Putamen (tissue), 1 donor: ENCODE data around the gene ELK3.

Experiments used
- DNase-seq: peaks from one replicate; pipeline ENCODE4 v3.0.0-alpha.2; 2016; ENCODE audit warnings: low spot score

The ELK3 gene

DNA sequence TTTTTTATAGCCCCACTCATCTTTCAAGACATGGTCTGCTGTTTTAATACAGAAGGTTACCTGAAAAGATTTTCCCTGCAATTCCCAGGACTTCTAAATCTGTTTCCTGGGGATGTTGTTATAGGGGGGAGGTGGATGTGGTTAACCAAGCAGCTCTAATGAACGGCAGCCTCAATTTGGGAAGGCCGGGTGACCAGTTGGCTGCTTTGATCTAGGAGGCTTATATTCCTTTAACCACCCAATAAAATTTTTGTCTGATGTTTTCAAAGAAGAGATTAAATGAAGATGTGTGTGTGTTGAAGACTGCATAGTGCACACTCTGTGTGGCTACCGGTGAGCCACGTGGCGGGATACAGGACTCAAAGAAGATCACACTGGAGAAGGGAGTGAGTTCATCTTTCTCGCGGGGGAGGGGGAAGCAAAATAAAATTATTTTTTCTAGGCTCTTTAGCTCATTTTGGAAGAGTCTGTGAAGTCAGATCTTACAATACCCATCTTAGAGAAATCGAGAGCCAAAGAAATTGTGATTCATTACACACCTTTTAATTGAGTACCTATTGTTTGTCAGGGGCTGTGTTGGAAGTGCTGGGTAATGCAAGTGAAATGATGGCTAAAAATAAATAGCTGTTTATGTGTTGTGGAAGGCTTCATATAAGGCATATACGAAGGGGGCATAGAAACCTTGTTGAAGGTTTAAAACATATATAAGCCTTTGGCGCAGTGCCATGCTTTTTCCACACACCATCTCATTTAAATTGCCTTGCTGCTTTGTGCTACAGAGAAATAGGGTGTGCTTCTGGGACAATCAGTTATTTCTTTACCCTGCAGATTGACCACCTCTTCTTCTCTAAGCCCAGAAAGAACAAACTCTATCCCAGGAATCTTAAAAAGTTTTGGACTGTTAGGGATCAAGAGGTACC lies 18.5 kb downstream of the ELK3 start:
- no peak for DNase-seq

DNA sequence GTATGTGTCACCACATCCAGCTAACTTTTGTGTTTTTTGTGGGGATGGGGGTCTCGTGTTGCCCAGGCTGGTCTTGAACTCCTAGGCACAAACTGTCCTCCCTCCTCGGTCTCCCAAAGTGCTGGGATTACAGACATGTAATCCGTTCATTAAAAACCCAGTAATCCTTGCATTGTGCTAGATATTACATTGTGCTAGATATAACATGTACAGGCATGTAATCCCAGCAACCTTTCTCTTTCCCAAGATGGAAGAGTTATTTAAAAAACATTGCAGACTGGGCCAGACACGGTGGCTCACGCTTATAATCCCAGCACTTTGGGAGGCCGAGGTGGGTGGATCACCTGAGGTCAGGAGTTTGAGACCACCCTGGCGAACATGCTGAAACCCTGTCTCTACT lies 19.7 kb downstream of the ELK3 start:
- no peak for DNase-seq

DNA sequence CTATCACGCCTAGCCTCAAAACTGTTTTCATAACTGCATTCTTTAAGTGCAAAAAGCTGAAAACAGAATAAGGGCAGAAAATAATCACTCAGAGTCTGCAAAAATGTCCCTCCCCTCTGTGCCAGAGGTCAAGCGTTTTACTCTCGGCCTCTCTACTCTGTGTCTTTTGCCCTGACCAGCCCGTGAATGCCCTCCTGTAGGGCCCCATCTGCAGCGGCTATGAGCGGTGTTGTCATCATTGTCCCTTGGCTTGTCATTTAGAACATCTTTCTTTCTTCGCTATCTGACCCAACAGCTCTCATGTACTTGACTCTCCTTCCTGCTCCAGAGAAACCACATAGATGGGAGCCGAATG lies 21.7 kb downstream of the ELK3 start:
- DNase-seq, result no peak

DNA sequence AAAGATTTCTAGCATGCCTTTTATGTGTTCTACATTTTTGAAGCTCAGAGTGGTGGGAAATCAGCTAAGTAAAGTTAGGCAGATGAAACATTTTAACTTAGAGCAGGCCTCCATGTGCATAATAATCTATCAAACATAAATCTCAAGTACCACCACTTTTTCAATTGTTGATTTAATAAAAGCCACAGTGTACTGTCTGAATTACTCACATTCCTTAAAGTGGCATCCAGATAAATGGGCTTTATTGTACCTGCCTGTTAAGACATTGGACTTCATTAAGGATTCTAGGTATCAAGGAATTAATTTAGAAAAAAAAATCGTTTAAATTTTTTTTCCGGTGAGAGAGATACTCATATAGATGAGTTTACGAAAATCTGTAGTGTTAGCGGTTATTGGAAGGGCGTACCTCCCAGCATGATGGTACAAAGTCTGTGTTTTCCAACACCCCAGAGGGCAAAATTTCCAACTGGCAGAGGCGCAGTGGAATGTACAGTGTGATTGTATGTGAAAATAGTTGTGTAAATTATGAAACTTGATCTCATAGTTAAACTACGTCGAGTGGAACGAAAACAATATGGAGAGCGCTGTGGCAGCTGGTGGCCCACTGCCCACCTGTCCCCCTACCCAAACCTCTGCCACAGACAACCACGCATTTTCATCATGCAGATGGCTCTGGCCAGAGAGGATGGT lies 25.0 kb downstream of the ELK3 start:
- no peak for DNase-seq

DNA sequence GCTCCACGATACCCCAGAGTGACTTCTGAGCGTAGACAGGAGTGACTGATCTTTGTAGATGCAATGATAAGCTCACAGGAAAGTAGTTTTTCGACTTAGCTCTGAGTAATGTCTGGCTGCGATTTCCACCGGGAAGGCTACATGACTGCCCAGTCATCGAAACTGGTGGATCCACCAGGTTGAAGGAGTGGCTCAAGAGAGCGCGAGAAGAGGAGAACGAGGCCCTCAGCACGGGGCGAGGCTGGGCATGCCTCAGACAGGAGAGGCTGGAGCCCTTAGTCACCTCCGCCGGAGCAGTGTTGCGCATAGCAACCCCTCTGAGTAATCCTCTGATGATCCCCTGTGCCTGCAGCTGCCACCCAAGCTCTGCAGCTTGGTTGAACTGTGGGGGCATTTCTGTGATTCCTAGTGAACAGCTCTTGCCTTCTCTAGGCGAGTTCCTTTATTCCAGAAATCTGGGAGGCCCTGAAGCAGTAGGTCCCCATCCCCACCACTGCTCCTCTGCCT lies 25.6 kb downstream of the ELK3 start:
- no peak for DNase-seq

DNA sequence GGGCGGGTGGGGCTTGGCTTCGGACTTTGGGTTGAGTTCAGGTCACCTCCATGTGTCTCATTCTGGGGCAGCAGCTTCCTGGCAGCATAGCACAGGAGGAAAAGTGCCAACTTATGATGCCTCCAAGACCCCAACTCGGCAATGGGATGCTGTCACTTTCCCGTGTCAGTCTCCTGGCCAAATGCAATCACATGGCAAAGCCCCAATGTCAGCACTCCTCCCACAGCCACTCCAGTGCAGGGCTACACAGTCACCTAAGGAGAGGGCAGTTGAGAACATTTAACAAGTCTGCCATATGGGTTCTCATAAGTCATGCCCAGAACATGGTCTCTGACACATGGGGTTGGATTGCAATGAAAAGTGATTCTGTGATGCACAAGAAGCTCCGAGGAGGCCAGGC lies 26.7 kb downstream of the ELK3 start:
- DNase-seq, result no peak

DNA sequence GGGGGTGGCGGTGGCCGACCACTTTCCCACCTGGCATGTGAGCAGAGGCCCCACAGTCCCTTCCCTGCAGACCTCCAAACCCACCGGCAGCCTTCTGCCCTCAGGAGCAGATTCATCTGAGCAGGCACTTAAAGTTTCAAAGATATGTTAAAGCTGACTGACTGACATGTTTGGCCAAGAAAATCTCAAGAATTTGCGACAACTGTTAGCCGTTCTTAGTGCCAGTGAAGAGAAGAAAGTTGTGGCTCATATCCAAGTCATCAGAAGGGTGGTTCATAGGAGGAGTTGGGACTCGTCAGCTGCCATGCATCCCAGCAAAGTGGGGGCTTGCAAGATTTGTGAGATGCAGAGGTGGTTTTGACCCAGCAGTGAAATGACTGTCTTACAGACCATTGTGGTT lies 27.2 kb downstream of the ELK3 start:
- DNase-seq, result no peak

DNA sequence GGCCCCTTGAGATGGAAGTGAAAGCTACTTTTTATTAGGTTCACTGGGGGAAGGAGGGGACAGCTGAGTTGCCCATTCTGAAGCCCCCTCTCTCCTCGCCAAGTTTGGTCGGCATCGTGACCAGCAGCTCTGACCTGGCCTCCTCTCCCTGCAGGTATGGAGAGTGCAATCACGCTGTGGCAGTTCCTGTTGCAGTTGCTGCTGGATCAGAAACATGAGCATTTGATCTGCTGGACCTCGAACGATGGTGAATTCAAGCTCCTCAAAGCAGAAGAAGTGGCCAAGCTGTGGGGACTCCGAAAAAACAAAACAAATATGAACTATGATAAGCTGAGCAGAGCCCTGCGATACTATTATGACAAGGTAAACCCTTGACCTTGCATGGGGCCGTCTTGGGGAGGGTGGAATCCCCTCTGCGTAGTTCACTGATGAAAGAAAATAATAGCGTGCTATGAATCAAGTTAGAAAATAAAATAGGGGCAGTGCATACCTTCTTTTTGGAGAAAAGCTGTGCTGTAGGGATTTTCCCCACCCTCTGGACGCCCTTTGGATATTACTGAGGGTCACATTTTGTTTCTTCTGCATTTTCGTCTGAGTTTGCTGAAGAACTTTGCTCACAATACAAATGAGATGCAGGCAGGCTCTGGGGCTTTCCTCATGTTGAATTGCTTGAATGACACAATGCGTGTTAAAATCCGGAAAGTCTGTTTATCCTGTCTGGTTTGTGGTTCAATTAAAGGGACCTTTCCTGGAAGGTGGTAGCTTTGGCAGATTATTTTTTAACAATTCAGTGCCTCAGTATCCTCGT lies 29.4 kb downstream of the ELK3 start:
- no peak for DNase-seq

DNA sequence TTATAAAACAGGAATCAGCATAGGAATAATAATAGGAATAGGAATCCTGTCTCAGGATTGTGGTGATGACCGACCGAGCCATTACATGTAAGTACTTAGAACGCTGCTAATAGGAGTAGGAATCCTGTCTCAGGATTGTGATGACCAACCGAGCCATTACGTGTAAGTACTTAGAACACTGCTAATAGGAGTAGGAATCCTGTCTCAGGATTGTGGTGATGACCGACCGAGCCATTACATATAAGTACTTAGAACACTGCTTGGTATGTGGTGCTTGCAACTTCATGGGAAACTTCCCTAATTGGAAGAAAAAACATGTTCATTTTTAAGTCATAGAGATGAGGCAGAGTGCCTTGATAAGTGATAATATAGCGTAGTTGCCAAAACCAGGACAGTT lies 30.0 kb downstream of the ELK3 start:
- no peak for DNase-seq

DNA sequence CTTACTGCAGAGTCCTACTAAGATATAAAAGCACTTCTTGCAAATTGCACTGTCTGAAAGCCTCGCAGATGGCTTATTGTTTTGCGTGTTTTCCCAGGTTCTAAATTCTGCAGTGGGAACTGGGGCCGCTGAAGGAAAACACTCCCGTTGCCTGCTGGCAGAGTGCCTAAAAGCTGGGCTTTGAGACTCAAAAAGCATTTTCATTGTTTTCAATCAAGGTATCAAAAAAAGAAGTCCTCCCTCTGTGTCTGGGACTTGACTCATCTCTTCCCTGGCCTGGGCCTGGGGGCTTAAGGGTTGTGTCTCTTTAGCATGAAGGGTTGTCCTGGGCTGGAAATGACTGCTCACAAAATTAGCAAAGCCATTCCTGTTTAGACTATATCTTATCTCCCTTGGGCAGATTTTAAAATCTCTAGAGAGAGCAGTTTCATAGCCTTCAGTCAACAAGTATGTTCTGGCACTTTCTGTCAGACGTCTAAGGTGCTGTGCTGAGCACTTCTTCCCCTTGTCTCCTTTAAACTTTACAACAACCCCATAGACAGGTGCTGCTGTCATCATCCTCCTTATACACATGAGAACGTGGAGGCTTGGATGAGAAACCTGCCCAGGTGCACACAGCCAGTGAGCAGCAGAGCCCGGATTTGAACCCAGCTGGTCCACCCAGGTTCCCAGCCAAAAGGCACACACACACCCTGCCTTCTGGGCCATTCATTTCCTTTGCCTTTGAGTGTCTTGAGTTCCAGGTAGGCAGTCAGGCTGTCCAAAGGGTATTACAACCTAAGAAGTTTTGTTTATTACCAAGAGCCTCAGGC lies 31.1 kb downstream of the ELK3 start:
- DNase-seq, result no peak

DNA sequence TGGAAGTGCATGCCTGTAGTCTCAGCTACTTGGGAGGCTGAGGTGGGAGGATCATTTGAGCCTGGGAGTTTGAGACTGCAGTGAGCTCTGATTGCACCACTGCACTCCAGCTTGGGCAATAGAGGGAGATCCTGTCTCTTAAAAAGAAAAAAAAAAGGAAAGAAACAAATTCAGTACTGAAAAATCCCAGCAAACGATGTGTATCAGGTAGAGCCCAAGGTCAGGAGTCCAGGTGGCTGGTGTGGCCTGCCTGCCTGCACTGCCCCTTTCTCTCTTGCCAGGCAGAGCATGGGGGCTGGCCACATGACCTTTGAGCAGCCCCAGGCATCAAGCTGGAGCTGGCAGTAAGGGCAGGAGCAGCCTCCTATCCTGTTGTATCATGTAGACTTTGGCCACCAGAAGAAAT lies 31.8 kb downstream of the ELK3 start:
- no peak for DNase-seq

DNA sequence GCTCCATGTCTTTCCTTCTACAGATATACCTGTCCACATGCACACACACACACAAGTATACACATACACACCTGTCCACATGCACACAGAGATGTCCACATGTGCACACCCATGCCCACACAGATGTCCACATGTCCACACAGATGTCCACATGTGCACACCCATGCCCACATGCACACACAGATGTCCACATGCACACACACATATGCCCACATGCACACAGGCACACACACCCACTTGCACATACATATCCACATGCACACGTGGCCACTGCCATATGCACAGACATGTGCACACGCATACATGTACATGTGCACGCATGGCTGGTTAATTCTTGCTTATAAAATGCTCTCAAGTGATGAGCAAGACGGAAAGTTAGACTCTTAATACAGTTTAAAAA lies 32.2 kb downstream of the ELK3 start:
- no peak for DNase-seq

DNA sequence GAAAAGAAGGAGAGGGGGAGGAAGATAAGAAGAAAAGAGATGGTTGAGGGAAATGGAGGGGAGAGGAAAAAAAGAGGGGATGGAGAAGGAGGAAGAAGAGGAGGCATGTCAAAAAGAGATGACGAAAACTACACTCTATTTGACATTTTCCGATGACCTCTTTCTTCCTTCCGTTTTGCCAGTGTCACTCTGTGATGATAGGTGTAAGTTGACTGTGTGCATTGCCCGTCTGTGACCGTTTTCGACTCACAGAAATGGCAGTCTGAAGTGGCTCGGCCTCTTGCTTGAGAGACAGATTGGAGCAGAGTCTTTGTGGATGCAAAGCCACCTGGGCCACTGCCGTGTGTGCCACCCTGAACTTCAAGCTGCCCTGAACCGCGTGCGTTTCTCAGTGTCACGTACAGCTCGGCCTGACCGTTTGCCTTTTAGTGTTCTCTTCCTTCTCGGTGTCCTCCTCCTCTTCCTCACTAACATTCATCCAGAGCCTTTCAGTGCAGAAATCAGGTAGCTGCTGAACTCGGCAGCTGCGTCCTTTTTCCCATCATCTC lies 32.7 kb downstream of the ELK3 start:
- DNase-seq, result no peak

DNA sequence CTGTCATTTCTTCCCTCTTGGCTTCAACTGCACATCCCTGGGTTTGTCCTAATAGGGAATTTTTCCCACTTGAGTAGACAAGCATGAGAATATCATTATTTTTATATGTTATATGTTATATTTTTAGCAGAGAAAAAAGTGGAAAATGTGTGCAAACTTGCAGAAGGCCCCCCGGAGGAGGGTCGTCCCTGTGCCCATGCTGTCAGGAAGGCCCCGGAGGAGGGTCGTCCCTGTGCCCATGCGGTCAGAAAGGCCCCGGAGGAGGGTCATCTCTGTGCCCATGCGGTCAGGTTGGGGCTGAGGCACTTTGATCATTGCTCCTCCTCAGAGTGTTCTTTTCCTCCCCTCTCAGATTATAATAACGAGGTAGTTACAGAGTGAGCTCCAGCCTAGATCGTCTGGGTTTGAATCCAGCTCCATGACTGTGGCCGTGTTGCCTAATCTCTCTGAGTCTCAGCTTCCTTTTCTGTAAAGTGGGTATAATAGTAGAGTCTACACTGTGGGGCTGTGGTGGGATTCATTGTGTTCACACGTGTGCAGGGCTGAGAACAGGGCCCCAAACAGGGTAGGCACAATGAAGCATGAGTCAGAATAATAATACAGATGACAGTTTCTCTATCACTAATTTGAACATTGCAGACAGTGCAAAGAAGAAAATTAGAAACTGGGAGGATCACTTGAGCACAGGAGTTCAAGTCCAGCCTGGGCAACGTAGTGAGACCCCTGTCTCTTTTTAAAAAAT lies 33.4 kb downstream of the ELK3 start:
- no peak for DNase-seq

DNA sequence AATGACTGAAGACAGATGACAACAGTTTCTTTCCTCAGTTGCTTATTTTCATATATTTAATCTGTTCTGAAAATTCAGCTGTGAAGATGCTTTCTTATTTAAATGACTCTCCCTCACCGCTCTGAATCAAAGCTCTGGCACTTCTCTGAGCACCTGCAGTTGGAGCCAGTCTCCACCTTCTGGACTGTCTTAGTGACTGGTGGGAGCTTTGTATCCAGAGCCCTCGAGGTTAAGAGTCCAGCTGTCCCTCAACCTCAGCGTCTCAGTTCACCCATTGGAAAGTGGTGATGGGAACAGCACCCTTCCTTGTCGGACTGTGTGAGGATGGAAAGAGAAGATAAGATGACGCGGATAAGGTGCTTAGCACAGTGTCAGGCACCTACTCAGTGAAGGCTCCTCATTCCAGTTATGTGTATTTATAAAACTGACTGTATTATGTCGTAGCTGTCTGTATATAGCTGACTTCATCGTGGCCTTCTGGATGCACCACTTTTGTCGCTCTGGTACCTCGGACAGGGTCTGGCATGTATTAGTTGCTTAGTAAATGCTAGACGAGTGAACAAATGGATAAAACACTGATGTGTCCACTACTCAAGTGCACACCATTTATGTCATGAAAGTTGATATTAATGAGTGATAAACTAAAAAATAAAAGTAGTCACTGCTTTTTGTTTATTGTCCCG lies 34.5 kb downstream of the ELK3 start:
- no peak for DNase-seq

DNA sequence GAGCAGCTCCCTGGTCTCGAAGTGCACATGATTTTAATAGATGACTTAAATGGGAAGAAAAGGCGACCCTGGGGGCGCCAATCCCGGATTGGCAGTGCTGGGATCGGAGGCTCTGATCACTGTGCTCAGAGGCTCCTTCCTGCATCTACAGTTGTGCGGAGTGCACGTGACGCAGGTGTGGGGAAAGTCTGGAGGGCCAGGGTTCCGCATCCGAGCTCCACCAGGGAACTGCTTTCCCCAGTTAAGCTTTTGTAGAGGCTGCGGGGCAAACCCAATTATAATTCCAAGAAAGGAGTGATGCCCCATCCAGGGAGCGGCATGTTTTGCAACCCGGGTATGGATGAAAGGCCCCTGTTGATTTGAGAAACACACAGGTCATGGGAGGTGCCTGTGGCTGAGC lies 36.5 kb downstream of the ELK3 start:
- DNase-seq, result no peak

DNA sequence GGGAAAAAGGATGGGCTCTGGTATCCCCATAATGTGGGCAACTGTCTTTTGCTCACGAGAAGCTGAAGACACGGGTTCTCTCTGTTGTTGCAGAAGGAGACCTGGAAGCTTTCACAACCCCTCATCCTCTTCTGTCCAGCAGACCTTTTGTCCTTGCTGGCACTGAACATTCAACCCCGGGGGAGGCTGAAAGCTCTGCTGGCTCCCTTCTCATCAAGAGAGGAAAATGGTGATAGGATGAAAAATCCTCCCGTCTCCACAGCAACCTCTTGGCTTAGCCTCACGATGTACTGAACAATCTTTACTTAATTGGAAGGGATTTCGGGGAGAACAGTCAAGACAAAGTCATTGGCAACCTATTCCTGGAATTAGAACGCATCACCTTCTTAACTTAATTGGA lies 39.0 kb downstream of the ELK3 start:
- peak; percentile 58 for DNase-seq

DNA sequence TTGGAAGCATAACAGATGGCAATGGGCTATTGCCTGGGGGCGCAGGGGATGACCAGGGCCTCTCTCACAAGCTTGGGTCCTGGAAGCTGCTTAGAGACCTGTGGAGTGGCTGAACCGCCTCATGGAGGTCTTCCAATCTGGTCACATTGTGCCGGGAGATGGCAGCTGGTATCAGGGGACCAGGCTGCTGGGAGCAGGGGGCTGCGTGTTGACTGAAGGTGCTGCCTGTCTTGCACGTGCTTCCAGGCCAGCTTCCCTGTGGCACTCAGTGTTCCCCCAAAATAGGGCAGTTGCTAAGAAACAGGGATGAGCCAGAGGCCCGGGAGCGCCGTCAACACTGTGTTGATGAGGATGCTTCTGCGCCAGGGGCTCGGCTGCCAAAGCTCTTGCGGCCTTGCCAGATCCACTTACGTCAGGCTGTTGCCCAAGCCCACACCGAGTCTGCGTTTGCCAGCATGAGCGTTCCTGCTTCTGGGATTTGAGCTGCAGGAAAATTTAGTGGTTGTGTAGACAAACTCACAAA lies 39.8 kb downstream of the ELK3 start:
- DNase-seq, result peak; percentile 92

DNA sequence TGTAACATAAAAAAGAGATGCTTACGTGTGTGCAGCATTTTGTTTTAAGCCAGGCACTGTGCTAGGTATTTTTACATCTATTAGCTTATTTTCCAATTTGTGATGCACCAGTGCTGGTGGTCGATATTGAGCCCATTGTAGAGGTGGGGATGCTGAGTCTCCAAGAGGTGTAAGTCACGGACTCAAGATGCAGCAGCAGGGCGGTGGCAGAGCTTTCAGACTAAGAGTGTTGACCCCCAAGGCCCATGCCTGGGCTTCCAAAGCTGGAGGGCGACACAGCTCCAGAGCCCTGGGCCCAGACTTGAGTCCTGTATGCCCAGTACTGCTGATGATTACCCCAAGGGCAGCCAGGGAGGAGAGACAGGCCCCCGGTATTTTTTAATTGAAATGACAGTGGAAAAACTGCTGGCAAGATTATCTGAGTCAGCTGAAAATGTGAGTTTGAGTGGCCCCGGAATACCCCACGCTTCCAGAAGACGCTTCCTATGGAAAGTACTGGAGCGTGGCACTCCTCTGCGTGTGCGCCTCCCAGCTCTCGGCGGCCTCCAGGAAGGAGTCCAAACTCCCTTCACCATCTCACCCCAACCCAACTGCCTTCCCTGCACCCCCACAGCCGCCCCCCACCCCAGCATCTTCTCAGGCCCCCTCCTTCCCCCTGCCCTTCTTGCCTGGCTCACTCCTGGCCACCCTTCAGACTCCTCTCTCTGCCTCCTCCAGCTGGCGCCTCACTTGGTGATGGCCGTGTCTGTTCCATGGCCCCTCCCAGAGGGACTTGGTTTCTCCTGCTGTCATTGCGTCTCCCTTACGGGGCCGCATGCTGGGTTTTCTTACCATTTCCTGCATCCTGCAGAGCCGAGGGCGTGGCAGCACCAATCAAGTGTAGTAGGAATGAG lies 40.7 kb downstream of the ELK3 start:
- DNase-seq, result no peak
